22Rv1 (cell line): ENCODE data around the gene PROB1.

ENCODE experiments used
- H3K27ac ChIP-seq: fragments of 450-650 bp; 2 replicates; pipeline ENCODE4 v1.5.1; 2017
- CTCF ChIP-seq: fragments of 450-650 bp; IDR thresholded peaks from 2 replicates; pipeline ENCODE4 v1.5.1; 2017; ENCODE audit warnings: mild to moderate bottlenecking
- ZFX ChIP-seq: fragments of 450-650 bp; IDR thresholded peaks from 2 replicates; pipeline ENCODE4 v1.6.1; 2017; ENCODE audit warnings: antibody characterized with exemption, borderline replicate concordance

PROB1 gene

GRCh38 chr5:139403418-139403786 lies 8.5 kb upstream of the PROB1 start:
- TF ChIP-seq ZFX = no peak
- TF ChIP-seq CTCF = no peak
- H3K27ac ChIP-seq = peak overlapping the region; percentile 90

GRCh38 chr5:139402561-139403158 lies 7.8 kb upstream of the PROB1 start:
- TF ChIP-seq ZFX = no peak
- TF ChIP-seq CTCF = peak; percentile 77
- peak overlapping the region; percentile 90 for H3K27ac ChIP-seq

- no peak for TF ChIP-seq ZFX
- no peak for TF ChIP-seq CTCF
- H3K27ac ChIP-seq = peak overlapping the region; percentile 90
Observed at GRCh38 chr5:139401546-139401945, 6.6 kb upstream of the PROB1 start.

- TF ChIP-seq CTCF (no peak), ZFX (no peak)
- peak overlapping the region; percentile 12; the same call in 1 of the 2 replicates for H3K27ac ChIP-seq
Observed at GRCh38 chr5:139399501-139400121, 4.7 kb upstream of the PROB1 start.

GRCh38 chr5:139397921-139398320 lies 3.0 kb upstream of the PROB1 start:
- no peak for TF ChIP-seq CTCF
- TF ChIP-seq ZFX = no peak
- H3K27ac ChIP-seq = peak overlapping the region; percentile 5; the same call in 1 of the 2 replicates

- H3K27ac ChIP-seq = no peak overlapping the region
- TF ChIP-seq CTCF = no peak
- no peak for TF ChIP-seq ZFX
Observed at GRCh38 chr5:139396691-139397090, 1.8 kb upstream of the PROB1 start.

GRCh38 chr5:139395844-139396640 lies 1.1 kb upstream of the PROB1 start:
- TF ChIP-seq ZFX (no peak), CTCF (no peak)
- H3K27ac ChIP-seq = no peak overlapping the region
